HepG2 (cell line): ENCODE measurements around the gene ARFGAP1. TPM values are rescaled to one million over a fixed set of nuclear protein-coding genes. Genes with fewer than 3 reads are reported as not detected.

Source experiments
- ATAC-seq: fragments of 200-7000 bp; cut with Tn5 transposase; 3 replicates; pipeline ENCODE4 v1.9.1; 2020; ENCODE audit warnings: mild to moderate bottlenecking, moderate library complexity
- BruUV-seq: library from RNA; stranded (reverse); fragments of 400-500 nt; replicated peaks from 2 replicates; lab custom pipeline; 2021; lab: Mats Ljungman, UMichigan
- CTCF ChIA-PET: fragments of 300-600 bp; formaldehyde crosslinking; extraction: SDS; loops from one replicate; lab custom pipeline; 2021; ENCODE audit warnings: low total read pairs, inconsistent platforms, low intra/inter-chr PET ratio; lab: Yijun Ruan, JAX
- POLR2A ChIA-PET: fragments of 350-600 bp; sonication (Branson Sonifier 250); formaldehyde crosslinking; loops from one replicate; lab custom pipeline; 2020; ENCODE audit warnings: antibody characterized with exemption, inconsistent platforms; lab: Yijun Ruan, JAX
- DNase-seq: peaks from one replicate; pipeline ENCODE4 v3.0.0-alpha.2; 2015; ENCODE audit warnings: low spot score
- FAIRE-seq: peaks from 3 replicates; lab custom pipeline; 2011; peaks lifted over from hg19 to GRCh38; lab: Jason Lieb, UNC
- H2AFZ ChIP-seq: one replicate; pipeline ENCODE4 v1.6.1; 2011; ENCODE audit warnings: low read length, inconsistent platforms
- H3K27ac ChIP-seq: fragments of 300-600 bp; 3 replicates; pipeline ENCODE4 v1.8.0; 2011; ENCODE audit warnings: mixed run types, mild to moderate bottlenecking, mixed read lengths, low read length, inconsistent platforms; ENCODE audit not compliant: insufficient read depth; ENCODE audit errors: extremely low read length
- H3K27me3 ChIP-seq, 2 experiments: fragments of 200-600 bp in 1 of 2; 2 replicates in 1 of 2; 3 replicates in 1 of 2; pipeline versions ENCODE4 v1.6.0 to v1.8.0; 2011; ENCODE audit warnings: low read length in 2 of 2, mild to moderate bottlenecking in 2 of 2, moderate library complexity in 2 of 2, inconsistent platforms in 1 of 2; ENCODE audit not compliant: insufficient read depth in 2 of 2, control insufficient read depth in 1 of 2
- H3K36me3 ChIP-seq, 2 experiments: fragments of 200-600 bp in 1 of 2; replicated peaks in 1 of 2; 2 replicates in 1 of 2; 3 replicates in 1 of 2; pipeline versions ENCODE4 v1.5.1 to v1.8.0; 2011; ENCODE audit warnings: low read length in 2 of 2, inconsistent platforms in 1 of 2; ENCODE audit not compliant: insufficient read depth in 2 of 2, control insufficient read depth in 1 of 2
- H3K4me1 ChIP-seq: 2 replicates; pipeline ENCODE4 v1.5.1; 2012; ENCODE audit warnings: low read length, inconsistent platforms; ENCODE audit not compliant: insufficient read depth
- H3K4me2 ChIP-seq: 2 replicates; pipeline ENCODE4 v1.6.0; 2011; ENCODE audit warnings: low read depth, low read length, inconsistent platforms
- H3K4me3 ChIP-seq, 3 experiments: fragments of 200-600 bp in 1 of 3; sonication (generic), shearing (Covaris generic) in 1 of 3; replicated peaks in 1 of 3; 2 replicates each; pipeline ENCODE4 v1.5.1; 2011 to 2016; ENCODE audit warnings: low read length in 3 of 3, inconsistent platforms in 2 of 3, low read depth in 2 of 3, mild to moderate bottlenecking in 2 of 3, control low read depth in 1 of 3, mixed read lengths in 1 of 3; ENCODE audit not compliant: insufficient read depth in 1 of 3
- H3K79me2 ChIP-seq: one replicate; pipeline ENCODE4 v1.6.1; 2011; ENCODE audit warnings: low read length, inconsistent platforms; ENCODE audit not compliant: insufficient read depth
- H3K9ac ChIP-seq: 2 replicates; pipeline ENCODE4 v1.6.0; 2011; ENCODE audit warnings: mild to moderate bottlenecking, low read depth, low read length, inconsistent platforms; ENCODE audit not compliant: insufficient read depth
- H3K9me3 ChIP-seq: 2 replicates; pipeline ENCODE4 v1.5.1; 2012; ENCODE audit warnings: mild to moderate bottlenecking, low read length
- H4K20me1 ChIP-seq: 2 replicates; pipeline ENCODE4 v1.6.0; 2011; ENCODE audit warnings: inconsistent platforms, mild to moderate bottlenecking, low read length, moderate library complexity; ENCODE audit not compliant: insufficient read depth
- RBM39 ChIP-seq: fragments of 200-400 bp; formaldehyde crosslinking; IDR thresholded peaks from one replicate; pipeline ENCODE4 v1.6.1; 2018; ENCODE audit warnings: antibody characterized with exemption, mild to moderate bottlenecking, low read depth, low read length; ENCODE audit not compliant: poor library complexity, severe bottlenecking
- ZNF383 ChIP-seq: sonication (generic); formaldehyde crosslinking; IDR thresholded peaks from 2 replicates; pipeline ENCODE4 v1.4.0; 2020; ENCODE audit warnings: missing genetic modification reagents, mild to moderate bottlenecking, borderline replicate concordance
- WGBS: methylation state at CpG from one replicate; pipeline ENCODE4 v1.1.6; 2017; ENCODE audit warnings: low lambda C conversion rate; 5-methylcytosine and 5-hydroxymethylcytosine counted together
- in situ Hi-C: cut with HindIII; loops from 2 replicates; pipeline ENCODE4 v1.10.0; 2017; ENCODE audit warnings: low pct_unique_long_range_greater_than_20kb; ENCODE audit not compliant: extremely low pct_ligation_motif_present
- intact Hi-C: fragments of 100-400 bp; cut with micrococcal nuclease; formaldehyde crosslinking; loops from one replicate; pipeline ENCODE4 v1.10.0; 2022; ENCODE audit not compliant: unreplicated experiment
- polyA plus RNA-seq, 8 experiments: library from polyadenylated mRNA; depleted of rRNA in 3 of 8; stranded (reverse) in 7 of 8; unstranded in 1 of 8; fragments of >200 nt; fragmentation: Illumina TruSeq in 4 of 8; extraction: Trizol in 4 of 8; gene quantifications; 2 replicates each; pipeline versions ENCODE4 v1.2.1 to v1.2.3, GENCODE V29; 2011 to 2016; ENCODE audit warnings: low read depth in 4 of 8, missing spikeins in 1 of 8, mixed read lengths in 1 of 8; ENCODE audit not compliant: insufficient read depth in 1 of 8
- total RNA-seq, 5 experiments: library from RNA; depleted of rRNA; stranded (reverse); fragments of >200 nt; fragmentation: Illumina TruSeq; extraction: Trizol; gene quantifications; 2 replicates each; pipeline ENCODE4 v1.2.3, GENCODE V29; 2016; ENCODE audit warnings: low read depth in 1 of 5
- TF ChIP-seq, protein P1 (sequence below): sonication (generic); formaldehyde crosslinking; IDR thresholded peaks from 2 replicates; pipeline ENCODE4 v1.4.0; 2020; ENCODE audit warnings: missing genetic modification reagents

ARFGAP1 gene
- total and polyA plus RNA-seq, 2 of the 13 experiments (the other 11 are each of a cell fraction or from before 2014, with no cell fraction given) = 132 TPM

DNA sequence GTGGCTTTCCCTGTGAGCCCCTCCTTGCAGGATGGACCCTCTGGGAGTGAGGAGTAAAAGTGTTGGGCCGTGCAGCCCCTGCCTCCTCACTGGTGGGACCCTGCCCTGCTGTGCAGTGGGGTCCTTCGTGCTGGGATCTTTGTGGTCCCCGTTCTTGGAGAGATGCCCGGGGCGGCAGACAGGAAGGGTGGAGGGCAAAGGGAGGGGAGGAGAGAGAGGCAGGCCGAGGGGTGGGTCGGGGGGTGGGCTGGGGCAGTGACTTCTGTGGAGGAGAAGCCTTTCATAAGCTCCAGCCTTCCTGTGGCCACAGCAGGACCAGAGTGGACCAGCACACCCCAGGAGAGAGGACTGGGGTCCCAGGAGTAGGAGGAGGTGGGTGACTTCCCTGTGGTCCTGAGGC lies 20.3 kb downstream of the ARFGAP1 start, which contains the start of gene COL20A1:
COL20A1 (plus strand) TSS at position 283 of the 400 bp plus-strand sequence. CDS start 1,922 bp downstream, outside the sequence.
- BruUV-seq = no TSS peak
- H3K27me3 ChIP-seq = peaks cover 21 to 57% of the 10 kb centered on the region in 2 experiments; a peak in 4 of 5 replicates
- no peak within 1 kb of the TSS for H3K27ac ChIP-seq
- TF ChIP-seq, protein P1, sequence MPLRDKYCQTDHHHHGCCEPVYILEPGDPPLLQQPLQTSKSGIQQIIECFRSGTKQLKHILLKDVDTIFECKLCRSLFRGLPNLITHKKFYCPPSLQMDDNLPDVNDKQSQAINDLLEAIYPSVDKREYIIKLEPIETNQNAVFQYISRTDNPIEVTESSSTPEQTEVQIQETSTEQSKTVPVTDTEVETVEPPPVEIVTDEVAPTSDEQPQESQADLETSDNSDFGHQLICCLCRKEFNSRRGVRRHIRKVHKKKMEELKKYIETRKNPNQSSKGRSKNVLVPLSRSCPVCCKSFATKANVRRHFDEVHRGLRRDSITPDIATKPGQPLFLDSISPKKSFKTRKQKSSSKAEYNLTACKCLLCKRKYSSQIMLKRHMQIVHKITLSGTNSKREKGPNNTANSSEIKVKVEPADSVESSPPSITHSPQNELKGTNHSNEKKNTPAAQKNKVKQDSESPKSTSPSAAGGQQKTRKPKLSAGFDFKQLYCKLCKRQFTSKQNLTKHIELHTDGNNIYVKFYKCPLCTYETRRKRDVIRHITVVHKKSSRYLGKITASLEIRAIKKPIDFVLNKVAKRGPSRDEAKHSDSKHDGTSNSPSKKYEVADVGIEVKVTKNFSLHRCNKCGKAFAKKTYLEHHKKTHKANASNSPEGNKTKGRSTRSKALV = no peak
- intact Hi-C loops (loop anchor here (5.0 kb wide), 2 partner anchors 71 to 111 kb away; no protein-coding TSS in a partner anchor), in situ Hi-C loops (no loop called here)
- ATAC-seq (no peak), FAIRE-seq (no peak), DNase-seq (no peak)
- H3K9me3 ChIP-seq = no peaks in the 10 kb centered on the region
- H3K36me3 ChIP-seq = peaks cover 7 to 11% of the 10 kb centered on the region in 2 experiments; a peak in 3 of 5 replicates
- H2AFZ ChIP-seq = no peak within 1 kb of the TSS
- H3K4me3 ChIP-seq = no peak within 1 kb of the TSS
- H3K79me2 ChIP-seq = no peaks in the 10 kb centered on the region
- peaks cover 12% of the 10 kb centered on the region; the same call in 1 of the 2 replicates for H4K20me1 ChIP-seq
- H3K9ac ChIP-seq = no peak within 1 kb of the TSS
- CTCF ChIA-PET = no interaction called here
- 17% methylated on average over 7 of the region's 7 CpGs for WGBS
- POLR2A ChIA-PET = no interaction called here
- peaks cover 15% of the 10 kb centered on the region for H3K4me1 ChIP-seq
- no peak within 1 kb of the TSS for H3K4me2 ChIP-seq

DNA sequence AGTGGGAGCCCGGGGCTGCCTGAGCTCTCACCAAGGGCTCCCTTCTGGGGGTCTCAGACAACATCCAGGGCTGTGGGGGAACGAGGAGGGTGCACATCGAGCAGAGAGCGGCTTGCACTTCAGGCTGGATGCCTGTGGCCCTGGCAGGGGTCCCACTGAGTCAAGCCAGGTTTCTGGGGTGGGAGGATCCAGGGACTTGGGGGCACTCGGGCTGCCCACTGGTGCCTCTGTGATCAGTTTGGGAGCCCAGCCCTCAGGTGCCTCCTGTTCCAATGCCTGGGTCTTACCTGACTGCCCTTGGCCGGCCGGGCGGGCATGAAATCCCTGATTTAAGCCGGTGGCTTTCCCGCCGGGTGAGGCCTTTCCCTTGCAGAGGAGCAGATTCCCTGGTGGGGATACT lies 20.8 kb downstream of the ARFGAP1 start:
- CTCF ChIA-PET = no interaction called here
- H3K4me2 ChIP-seq = no peak overlapping the region
- peaks cover 12% of the 10 kb centered on the region; the same call in 1 of the 2 replicates for H4K20me1 ChIP-seq
- H3K27ac ChIP-seq = no peak overlapping the region
- WGBS = 27% methylated on average over 11 of the region's 11 CpGs
- peak; percentile 10 for TF ChIP-seq RBM39
- TF ChIP-seq ZNF383 (CRISPR knock-in tag) = no peak
- no peak overlapping the region for H3K4me3 ChIP-seq
- H3K4me1 ChIP-seq = peaks cover 15% of the 10 kb centered on the region
- POLR2A ChIA-PET = no interaction called here
- intact Hi-C loops (loop anchor here (5.0 kb wide), 2 partner anchors 71 to 111 kb away; no protein-coding TSS in a partner anchor), in situ Hi-C loops (no loop called here)
- no peaks in the 10 kb centered on the region for H3K79me2 ChIP-seq
- DNase-seq (no peak), FAIRE-seq (no peak), ATAC-seq (no peak)
- no peak overlapping the region for H3K9ac ChIP-seq
- no peak overlapping the region for H2AFZ ChIP-seq
- no peaks in the 10 kb centered on the region for H3K9me3 ChIP-seq
- H3K36me3 ChIP-seq = peaks cover 4 to 6% of the 10 kb centered on the region in 2 experiments; a peak in 3 of 5 replicates
- peaks cover 21 to 63% of the 10 kb centered on the region in 2 experiments; a peak in 4 of 5 replicates for H3K27me3 ChIP-seq
- BruUV-seq = no TSS peak
